ENCODE results near the gene LSMEM2.
"Not testable (repeated sequence)": the region's sequence is repeated elsewhere in the genome, so short reads cannot be mapped to it uniquely, and the experiment has no call there.

Gene LSMEM2

DNA sequence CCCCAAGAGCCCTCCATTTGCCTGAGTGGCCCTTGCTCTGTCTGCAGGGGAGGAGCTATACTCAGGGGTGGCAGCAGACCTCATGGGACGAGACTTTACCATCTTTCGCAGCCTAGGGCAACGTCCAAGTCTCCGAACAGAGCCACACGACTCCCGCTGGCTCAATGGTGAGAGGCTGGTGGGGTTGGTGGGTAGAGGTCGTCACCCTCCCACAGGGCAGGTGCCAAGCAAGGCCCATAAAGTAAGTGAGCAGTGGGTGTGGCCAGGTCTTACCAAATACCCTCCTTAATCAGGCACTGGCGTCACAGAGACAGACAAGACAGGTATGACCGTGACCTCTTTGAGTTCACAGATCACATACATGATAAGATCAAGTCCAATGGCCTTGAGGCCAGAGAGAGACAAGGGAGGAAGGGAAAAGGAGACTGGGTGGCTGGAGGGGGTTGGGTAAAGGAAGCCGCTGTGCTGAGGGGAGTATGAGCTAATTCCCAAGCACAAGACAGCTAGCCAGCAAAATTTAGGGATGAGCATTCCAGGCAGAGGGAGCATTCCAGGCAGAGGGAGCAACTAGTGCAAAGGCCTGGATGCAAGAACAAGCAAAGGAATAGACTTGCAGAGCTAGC lies 7.5 kb upstream of the LSMEM2 start:
- Mint-ChIP-seq H3K4me3 (peak overlapping the region in 1 of 2 donors; percentile 27), H3K36me3 (ENCODE audit: insufficient read depth) (peaks cover 20% of the 10 kb centered on the region), H3K4me1 (ENCODE audit: low read depth in 2 of 2) (peaks cover 22% of the 10 kb centered on the region in 2 donors), H3K9me3 (no peaks in the 10 kb centered on the region), H3K27me3 (peaks cover 31 to 38% of the 10 kb centered on the region in 2 donors), H3K27ac (no peak overlapping the region)
- ATAC-seq (replicated peaks) (no peak), DNase-seq (no peak)

DNA sequence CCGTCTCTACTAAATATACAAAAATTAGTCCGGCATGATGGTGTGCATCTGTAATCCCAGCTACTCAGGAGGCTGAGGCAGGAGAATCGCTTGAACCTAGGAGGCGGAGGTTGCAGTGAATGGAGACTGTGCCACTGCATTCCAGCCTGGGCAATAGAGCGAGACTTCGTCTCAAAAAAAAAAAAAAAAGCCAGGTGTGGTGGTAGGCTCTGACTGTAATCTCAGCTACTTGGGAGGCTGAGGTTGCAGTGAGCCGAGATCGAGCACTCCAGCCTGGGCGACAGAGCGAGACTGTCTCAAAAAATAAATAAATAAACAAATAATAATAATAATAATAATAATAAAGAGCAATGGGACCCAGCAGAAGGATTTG lies 6.4 kb upstream of the LSMEM2 start:
- not testable (repeated sequence) for H3K9me3 Mint-ChIP-seq; H3K27ac Mint-ChIP-seq; ATAC-seq (replicated peaks); DNase-seq
- Mint-ChIP-seq H3K27me3 (peaks cover 31 to 43% of the 10 kb centered on the region in 2 donors), H3K36me3 (ENCODE audit: insufficient read depth) (peaks cover 20% of the 10 kb centered on the region), H3K4me3 (peak overlapping the region in 1 of 2 donors; percentile 39), H3K4me1 (ENCODE audit: low read depth in 2 of 2) (peaks cover 22% of the 10 kb centered on the region in 2 donors)

DNA sequence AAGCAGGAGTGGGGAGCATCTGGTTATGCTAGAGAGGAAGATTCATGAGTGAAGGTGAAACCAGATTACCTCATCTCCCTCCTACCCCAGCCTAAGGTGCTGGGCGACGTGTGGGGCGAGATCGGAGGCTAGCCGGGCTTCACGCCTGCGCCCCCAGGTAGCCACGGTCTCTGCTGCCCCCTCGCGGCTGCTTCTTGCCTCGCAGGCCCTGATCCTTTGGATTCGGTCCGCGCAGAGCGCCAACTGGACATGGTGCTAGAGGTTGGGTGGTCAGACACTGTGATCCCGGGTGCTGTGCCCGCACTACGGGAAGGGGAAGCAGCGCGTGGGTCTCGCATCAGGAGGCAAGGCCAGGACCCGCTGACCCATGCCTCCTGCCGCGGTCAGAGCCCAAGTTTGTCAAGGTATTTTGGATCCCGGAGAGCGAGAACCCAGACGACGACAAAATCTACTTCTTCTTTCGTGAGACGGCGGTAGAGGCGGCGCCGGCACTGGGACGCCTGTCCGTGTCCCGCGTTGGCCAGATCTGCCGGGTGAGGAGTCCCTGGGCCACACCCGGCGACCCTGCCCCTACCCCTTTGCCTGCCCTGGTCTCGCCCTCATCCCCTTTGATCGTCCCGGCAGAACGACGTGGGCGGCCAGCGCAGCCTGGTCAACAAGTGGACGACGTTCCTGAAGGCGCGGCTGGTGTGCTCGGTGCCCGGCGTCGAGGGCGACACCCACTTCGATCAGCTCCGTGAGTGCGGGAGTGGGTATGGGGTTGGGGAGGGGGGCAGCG lies 5.8 kb upstream of the LSMEM2 start:
- H3K4me3 Mint-ChIP-seq: peak overlapping the region; percentile 39 to 83
- peaks cover 20% of the 10 kb centered on the region for H3K36me3 Mint-ChIP-seq (ENCODE audit: insufficient read depth)
- peaks cover 22% of the 10 kb centered on the region in 2 donors for H3K4me1 Mint-ChIP-seq (ENCODE audit: low read depth in 2 of 2)
- ATAC-seq (replicated peaks): peak; percentile 88
- no peaks in the 10 kb centered on the region for H3K9me3 Mint-ChIP-seq
- peak; percentile 88 to 90 (median 90) for DNase-seq
- H3K27me3 Mint-ChIP-seq: peaks cover 35 to 49% of the 10 kb centered on the region in 2 donors
- peak overlapping the region; percentile 55 to 89 for H3K27ac Mint-ChIP-seq

GRCh38 chr3:50273689-50274065 lies 5.2 kb upstream of the LSMEM2 start:
- peaks cover 22% of the 10 kb centered on the region in 2 donors for H3K4me1 Mint-ChIP-seq (ENCODE audit: low read depth in 2 of 2)
- H3K36me3 Mint-ChIP-seq (ENCODE audit: insufficient read depth): peaks cover 22% of the 10 kb centered on the region
- peaks cover 35 to 51% of the 10 kb centered on the region in 2 donors for H3K27me3 Mint-ChIP-seq
- H3K27ac Mint-ChIP-seq: peak overlapping the region in 1 of 2 donors; percentile 15
- peak overlapping the region in 1 of 2 donors; percentile 83 for H3K4me3 Mint-ChIP-seq
- ATAC-seq (replicated peaks) (no peak), DNase-seq (no peak)
- H3K9me3 Mint-ChIP-seq: no peaks in the 10 kb centered on the region

DNA sequence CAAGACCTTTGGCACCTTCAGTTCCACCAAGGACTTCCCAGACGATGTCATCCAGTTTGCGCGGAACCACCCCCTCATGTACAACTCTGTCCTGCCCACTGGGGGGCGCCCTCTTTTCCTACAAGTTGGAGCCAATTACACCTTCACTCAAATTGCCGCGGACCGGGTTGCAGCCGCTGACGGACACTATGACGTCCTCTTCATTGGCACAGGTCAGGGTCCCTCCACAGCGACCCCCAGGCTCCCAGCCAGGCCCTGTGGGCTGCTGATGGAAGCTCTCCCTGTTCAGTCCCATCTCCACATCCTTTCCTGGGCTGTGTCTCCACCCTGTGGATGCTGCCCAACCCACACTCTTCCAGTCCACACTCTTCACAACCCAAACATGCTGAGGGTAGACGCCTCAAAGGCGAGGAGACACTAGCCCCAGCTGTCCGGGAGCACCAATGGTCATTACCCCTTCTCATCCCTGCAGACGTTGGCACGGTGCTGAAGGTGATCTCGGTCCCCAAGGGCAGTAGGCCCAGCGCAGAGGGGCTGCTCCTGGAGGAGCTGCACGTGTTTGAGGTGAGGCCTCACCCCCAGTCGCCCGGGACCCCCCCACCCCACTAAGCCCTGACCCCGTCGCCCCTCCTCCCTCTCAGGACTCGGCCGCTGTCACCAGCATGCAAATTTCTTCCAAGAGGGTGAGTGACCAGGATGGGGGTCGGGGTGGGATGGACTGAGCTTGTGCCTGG lies 4.3 kb upstream of the LSMEM2 start:
- H3K4me1 Mint-ChIP-seq (ENCODE audit: low read depth in 2 of 2): peaks cover 22% of the 10 kb centered on the region in 2 donors
- H3K36me3 Mint-ChIP-seq (ENCODE audit: insufficient read depth): peaks cover 23% of the 10 kb centered on the region
- H3K4me3 Mint-ChIP-seq: peak overlapping the region; percentile 63 to 67
- peak; percentile 46 for ATAC-seq (replicated peaks)
- no peaks in the 10 kb centered on the region for H3K9me3 Mint-ChIP-seq
- DNase-seq: peak; percentile 70 to 73 (median 71)
- H3K27ac Mint-ChIP-seq: peak overlapping the region in 1 of 2 donors; percentile 15
- H3K27me3 Mint-ChIP-seq: peaks cover 35 to 51% of the 10 kb centered on the region in 2 donors

GRCh38 chr3:50275141-50275995 lies 3.5 kb upstream of the LSMEM2 start:
- Mint-ChIP-seq H3K27me3 (peaks cover 35 to 51% of the 10 kb centered on the region in 2 donors), H3K4me3 (peak overlapping the region; percentile 56 to 63), H3K4me1 (ENCODE audit: low read depth in 2 of 2) (peaks cover 22% of the 10 kb centered on the region in 2 donors), H3K27ac (peak overlapping the region; percentile 23 to 49), H3K9me3 (no peaks in the 10 kb centered on the region), H3K36me3 (ENCODE audit: insufficient read depth) (peaks cover 21% of the 10 kb centered on the region)
- DNase-seq (no peak), ATAC-seq (replicated peaks) (no peak)

- peaks cover 35 to 51% of the 10 kb centered on the region in 2 donors for H3K27me3 Mint-ChIP-seq
- H3K9me3 Mint-ChIP-seq: no peaks in the 10 kb centered on the region
- peaks cover 19% of the 10 kb centered on the region for H3K36me3 Mint-ChIP-seq (ENCODE audit: insufficient read depth)
- peaks cover 22% of the 10 kb centered on the region in 2 donors for H3K4me1 Mint-ChIP-seq (ENCODE audit: low read depth in 2 of 2)
- peak overlapping the region; percentile 23 to 49 for H3K27ac Mint-ChIP-seq
- no peak for DNase-seq
- ATAC-seq (replicated peaks): peak; percentile 30
- H3K4me3 Mint-ChIP-seq: peak overlapping the region; percentile 56 to 63
These were observed 2.7 kb upstream of the LSMEM2 start for GRCh38 chr3:50275996-50276761.

- DNase-seq (no peak), ATAC-seq (replicated peaks) (no peak)
- Mint-ChIP-seq H3K9me3 (no peaks in the 10 kb centered on the region), H3K4me3 (no peak overlapping the region), H3K4me1 (ENCODE audit: low read depth in 2 of 2) (peaks cover 22% of the 10 kb centered on the region in 2 donors), H3K27ac (no peak overlapping the region), H3K27me3 (peaks cover 35 to 51% of the 10 kb centered on the region in 2 donors), H3K36me3 (ENCODE audit: insufficient read depth) (peaks cover 19% of the 10 kb centered on the region)
These were observed 2.2 kb upstream of the LSMEM2 start for GRCh38 chr3:50276762-50277101.

- Mint-ChIP-seq H3K36me3 (ENCODE audit: insufficient read depth) (peaks cover 12% of the 10 kb centered on the region), H3K4me3 (no peak overlapping the region)
- ATAC-seq (replicated peaks): no peak
These were observed 586 bp upstream of the LSMEM2 start for GRCh38 chr3:50278123-50278879.

DNA sequence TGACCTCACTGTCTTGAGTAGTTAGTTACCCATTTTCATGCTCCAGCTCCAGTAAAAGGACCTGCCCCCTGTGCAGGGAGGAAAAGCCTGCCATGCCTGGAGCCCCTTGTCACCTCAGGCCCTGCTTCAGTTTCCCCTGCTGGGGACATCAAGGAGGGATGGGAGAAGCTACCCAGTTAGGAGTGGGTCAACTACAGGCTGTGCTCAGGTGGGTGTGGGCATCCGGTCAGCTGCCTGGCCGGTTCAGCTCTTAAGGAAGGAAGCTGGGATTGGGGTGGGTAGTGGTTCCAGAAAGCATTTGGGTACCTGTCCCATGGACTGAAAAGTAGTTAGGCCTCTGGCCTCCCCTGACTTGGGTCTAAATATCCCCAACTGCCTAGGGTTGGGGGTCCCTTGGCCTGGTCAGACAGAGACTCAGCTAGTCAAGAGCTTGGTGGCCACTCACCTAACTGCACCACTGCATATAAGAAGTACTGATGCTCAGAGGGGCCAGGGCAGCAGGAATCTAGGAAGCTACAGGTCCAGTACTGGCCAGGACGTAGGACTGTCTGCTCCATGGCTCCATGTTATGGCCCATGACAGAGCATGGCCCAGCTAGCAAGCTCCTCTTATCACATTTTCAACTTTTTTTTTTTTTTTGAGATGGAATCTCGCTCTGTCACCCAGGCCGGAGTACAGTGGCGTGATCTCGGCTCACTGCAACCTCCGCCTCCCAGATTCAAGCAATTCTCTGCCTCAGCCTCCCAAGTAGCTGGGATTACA lies 549 bp downstream of the LSMEM2 start:
- Mint-ChIP-seq H3K27me3 (peaks cover 23 to 33% of the 10 kb centered on the region in 2 donors), H3K36me3 (ENCODE audit: insufficient read depth) (peaks cover 10% of the 10 kb centered on the region), H3K4me1 (ENCODE audit: low read depth in 2 of 2) (peaks cover 12% of the 10 kb centered on the region in 2 donors), H3K9me3 (no peaks in the 10 kb centered on the region), H3K4me3 (no peak overlapping the region), H3K27ac (no peak overlapping the region)
- DNase-seq (no peak), ATAC-seq (replicated peaks) (no peak)

More at GRCh38 chr3:50278123-50278879, 586 bp upstream of the LSMEM2 start:
- Mint-ChIP-seq H3K27me3 (peaks cover 29 to 44% of the 10 kb centered on the region in 2 donors), H3K4me1 (ENCODE audit: low read depth in 2 of 2) (peaks cover 16 to 17% of the 10 kb centered on the region in 2 donors), H3K9me3 (no peaks in the 10 kb centered on the region), H3K27ac (no peak overlapping the region)
- no peak for DNase-seq

- peaks cover 23% of the 10 kb centered on the region for H3K36me3 Mint-ChIP-seq (ENCODE audit: insufficient read depth)
These were observed 5.2 kb downstream of the LSMEM2 start for GRCh38 chr3:50284121-50284520.

More at GRCh38 chr3:50284121-50284520, 5.2 kb downstream of the LSMEM2 start:
- not testable (repeated sequence) for H3K4me1 Mint-ChIP-seq (ENCODE audit: low read depth in 2 of 2); H3K4me3 Mint-ChIP-seq; H3K9me3 Mint-ChIP-seq; H3K27me3 Mint-ChIP-seq; DNase-seq; ATAC-seq (replicated peaks); H3K27ac Mint-ChIP-seq
